SK-N-SH treated with all-trans-retinoic acid at 6 μM for 48 hours (cell line): Measurements from ENCODE around the gene NRXN2.

Experiments
- ARNTL ChIP-seq: fragments of 450-650 bp; formaldehyde crosslinking; IDR thresholded peaks from 2 replicates; pipeline ENCODE4 v1.5.0; 2020; ENCODE audit warnings: low read depth, mild to moderate bottlenecking, moderate library complexity, borderline replicate concordance
- ISL1 ChIP-seq: fragments of 250-450 bp; sonication (Bioruptor Pico); IDR thresholded peaks from 2 replicates; pipeline ENCODE4 v2.1.2; 2022; ENCODE audit warnings: mild to moderate bottlenecking, moderate library complexity
- OSR1 ChIP-seq: fragments of 250-450 bp; sonication (Bioruptor Pico); IDR thresholded peaks from 2 replicates; pipeline ENCODE4 v1.8.0; 2022; ENCODE audit warnings: moderate library complexity, mild to moderate bottlenecking, inconsistent platforms
- PPARA ChIP-seq: fragments of 250-450 bp; sonication (Bioruptor Pico); IDR thresholded peaks from 2 replicates; pipeline ENCODE4 v1.5.0; 2020; ENCODE audit warnings: mild to moderate bottlenecking, borderline replicate concordance
- RARB ChIP-seq: fragments of 250-450 bp; sonication (Bioruptor Pico); IDR thresholded peaks from 2 replicates; pipeline ENCODE4 v1.8.0; 2021; ENCODE audit warnings: mild to moderate bottlenecking, moderate library complexity
- SNAI2 ChIP-seq: fragments of 250-450 bp; sonication (Bioruptor Pico); IDR thresholded peaks from 2 replicates; pipeline ENCODE4 v1.5.0; 2020; ENCODE audit warnings: mild to moderate bottlenecking, moderate library complexity
- TCF4 ChIP-seq: fragments of 250-450 bp; sonication (Bioruptor Pico); IDR thresholded peaks from 2 replicates; pipeline ENCODE4 v1.8.0; 2021; ENCODE audit warnings: mild to moderate bottlenecking, moderate library complexity, borderline replicate concordance
- ZFP3 ChIP-seq: fragments of 250-450 bp; sonication (Bioruptor Pico); IDR thresholded peaks from 2 replicates; pipeline ENCODE4 v1.5.0; 2020; ENCODE audit warnings: mild to moderate bottlenecking, moderate library complexity
- ZNF70 ChIP-seq: fragments of 450-650 bp; formaldehyde crosslinking; IDR thresholded peaks from 2 replicates; pipeline ENCODE4 v1.5.0; 2020; ENCODE audit warnings: mild to moderate bottlenecking, moderate library complexity
- TF ChIP-seq, protein P1 (sequence below): fragments of 250-450 bp; sonication (Bioruptor Pico); IDR thresholded peaks from 2 replicates; pipeline ENCODE4 v1.8.0; 2020; ENCODE audit warnings: mild to moderate bottlenecking, moderate library complexity, borderline replicate concordance
- TF ChIP-seq, protein P2 (sequence below): fragments of 250-450 bp; sonication (Bioruptor Pico); IDR thresholded peaks from 2 replicates; pipeline ENCODE4 v1.5.1; 2021; ENCODE audit warnings: mild to moderate bottlenecking, moderate library complexity

DNA sequence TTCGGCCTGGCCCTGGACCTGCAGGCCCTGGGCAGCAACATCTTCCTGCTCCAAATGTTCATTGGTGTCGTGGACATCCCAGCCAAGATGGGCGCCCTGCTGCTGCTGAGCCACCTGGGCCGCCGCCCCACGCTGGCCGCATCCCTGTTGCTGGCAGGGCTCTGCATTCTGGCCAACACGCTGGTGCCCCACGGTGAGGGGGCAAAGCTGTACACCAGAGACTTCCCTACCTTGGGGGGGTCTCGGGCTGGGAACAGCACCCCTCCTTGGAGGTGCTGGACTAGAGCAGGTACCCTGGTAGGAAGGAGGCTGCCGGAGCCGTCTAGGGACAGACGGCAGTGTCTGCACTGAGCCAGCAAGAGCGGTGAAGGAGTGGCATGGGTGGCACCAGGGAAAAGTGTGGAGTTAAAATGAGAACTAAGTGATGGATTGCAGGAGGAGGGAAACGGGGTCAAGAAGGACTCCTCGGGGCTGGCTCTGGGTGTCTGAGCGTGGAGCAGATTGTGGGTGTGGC, 123.2 kb downstream of the NRXN2 start:
- no peak for TF ChIP-seq RARB (CRISPR knock-in tag)
- TF ChIP-seq, protein P1, sequence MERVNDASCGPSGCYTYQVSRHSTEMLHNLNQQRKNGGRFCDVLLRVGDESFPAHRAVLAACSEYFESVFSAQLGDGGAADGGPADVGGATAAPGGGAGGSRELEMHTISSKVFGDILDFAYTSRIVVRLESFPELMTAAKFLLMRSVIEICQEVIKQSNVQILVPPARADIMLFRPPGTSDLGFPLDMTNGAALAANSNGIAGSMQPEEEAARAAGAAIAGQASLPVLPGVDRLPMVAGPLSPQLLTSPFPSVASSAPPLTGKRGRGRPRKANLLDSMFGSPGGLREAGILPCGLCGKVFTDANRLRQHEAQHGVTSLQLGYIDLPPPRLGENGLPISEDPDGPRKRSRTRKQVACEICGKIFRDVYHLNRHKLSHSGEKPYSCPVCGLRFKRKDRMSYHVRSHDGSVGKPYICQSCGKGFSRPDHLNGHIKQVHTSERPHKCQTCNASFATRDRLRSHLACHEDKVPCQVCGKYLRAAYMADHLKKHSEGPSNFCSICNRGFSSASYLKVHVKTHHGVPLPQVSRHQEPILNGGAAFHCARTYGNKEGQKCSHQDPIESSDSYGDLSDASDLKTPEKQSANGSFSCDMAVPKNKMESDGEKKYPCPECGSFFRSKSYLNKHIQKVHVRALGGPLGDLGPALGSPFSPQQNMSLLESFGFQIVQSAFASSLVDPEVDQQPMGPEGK (CRISPR knock-in tag): no peak
- TF ChIP-seq, protein P2, sequence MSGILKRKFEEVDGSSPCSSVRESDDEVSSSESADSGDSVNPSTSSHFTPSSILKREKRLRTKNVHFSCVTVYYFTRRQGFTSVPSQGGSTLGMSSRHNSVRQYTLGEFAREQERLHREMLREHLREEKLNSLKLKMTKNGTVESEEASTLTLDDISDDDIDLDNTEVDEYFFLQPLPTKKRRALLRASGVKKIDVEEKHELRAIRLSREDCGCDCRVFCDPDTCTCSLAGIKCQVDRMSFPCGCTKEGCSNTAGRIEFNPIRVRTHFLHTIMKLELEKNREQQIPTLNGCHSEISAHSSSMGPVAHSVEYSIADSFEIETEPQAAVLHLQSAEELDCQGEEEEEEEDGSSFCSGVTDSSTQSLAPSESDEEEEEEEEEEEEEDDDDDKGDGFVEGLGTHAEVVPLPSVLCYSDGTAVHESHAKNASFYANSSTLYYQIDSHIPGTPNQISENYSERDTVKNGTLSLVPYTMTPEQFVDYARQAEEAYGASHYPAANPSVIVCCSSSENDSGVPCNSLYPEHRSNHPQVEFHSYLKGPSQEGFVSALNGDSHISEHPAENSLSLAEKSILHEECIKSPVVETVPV (CRISPR knock-in tag): no peak
- no peak for TF ChIP-seq ARNTL (CRISPR knock-in tag)
- no peak for TF ChIP-seq ISL1 (CRISPR knock-in tag)
- no peak for TF ChIP-seq SNAI2 (CRISPR knock-in tag)
- no peak for TF ChIP-seq ZNF70
- no peak for TF ChIP-seq OSR1 (CRISPR knock-in tag)
- TF ChIP-seq TCF4 (CRISPR knock-in tag): no peak
- TF ChIP-seq ZFP3 (CRISPR knock-in tag): no peak
- TF ChIP-seq PPARA: no peak
